ENCODE measurements around the gene FSTL1.

Gene FSTL1

GRCh38 chr3:120404876-120405275 is 45.9 kb downstream of the FSTL1 start:
- Histone ChIP-seq H3K4me3 (ENCODE audit: low read depth, low read length) (no peak overlapping the region), H3K36me3 (ENCODE audit: control insufficient read depth in 2 of 2, insufficient read depth in 1 of 2, low read length in 2 of 2) (peaks cover 11 to 98% of the 10 kb centered on the region in 2 experiments), H3K9me3 (ENCODE audit: control insufficient read depth, insufficient read depth, low read depth, low read length) (no peaks in the 10 kb centered on the region), H3K27ac (ENCODE audit: extremely low read depth, low read depth, low read length) (no peak overlapping the region), H3K4me1 (ENCODE audit: control insufficient read depth, insufficient read depth, low read length) (no peaks in the 10 kb centered on the region)
- CTCF ChIA-PET = interaction anchor here (1.0 to 1.8 kb wide), 2 partner anchors 12 to 161 kb away, joined by 3 to 10 read pairs; no protein-coding TSS in a partner anchor
- POLR2A ChIA-PET = no interaction called here
- TF ChIP-seq INSM2 (tag by site-specific recombination; IDR thresholded peaks at IDR 0.05) (no peak), ZNF624 (tag by site-specific recombination; IDR thresholded peaks at IDR 0.05) (no peak)

DNA sequence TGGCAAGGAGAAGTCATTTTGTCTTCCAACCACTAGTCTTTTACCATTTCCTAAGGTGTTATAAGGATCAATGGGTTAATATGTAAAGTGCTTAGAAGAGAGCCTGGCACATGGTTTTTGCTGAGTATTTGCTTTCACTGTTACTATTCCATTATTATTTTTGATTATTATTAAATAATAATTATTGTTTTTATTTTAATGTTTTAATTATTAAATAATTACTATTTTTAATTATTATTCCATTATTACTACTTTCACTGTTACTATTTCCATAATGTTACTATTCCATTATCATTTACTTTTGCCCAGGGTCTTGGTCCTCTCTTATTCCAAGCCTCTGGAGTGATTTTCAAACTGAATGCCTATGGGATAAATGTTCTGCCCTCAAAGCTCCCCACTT is 48.5 kb downstream of the FSTL1 start:
- Histone ChIP-seq H3K4me1 (ENCODE audit: control insufficient read depth, insufficient read depth, low read length) (no peaks in the 10 kb centered on the region), H3K9me3 (ENCODE audit: control insufficient read depth, insufficient read depth, low read depth, low read length) (no peaks in the 10 kb centered on the region), H3K4me3 (ENCODE audit: low read depth, low read length) (no peak overlapping the region), H3K27ac (ENCODE audit: extremely low read depth, low read depth, low read length) (no peak overlapping the region), H3K36me3 (ENCODE audit: control insufficient read depth in 2 of 2, insufficient read depth in 1 of 2, low read length in 2 of 2) (peaks cover 17 to 98% of the 10 kb centered on the region in 2 experiments)
- no peak for TF ChIP-seq ZNF404 (tag by site-specific recombination; IDR thresholded peaks at IDR 0.05)
- no peak for TF ChIP-seq ZNF658 (tag by site-specific recombination; IDR thresholded peaks at IDR 0.05)
- TF ChIP-seq ZIC2 (tag by site-specific recombination; IDR thresholded peaks at IDR 0.05) = no peak
- TF ChIP-seq, protein P1, sequence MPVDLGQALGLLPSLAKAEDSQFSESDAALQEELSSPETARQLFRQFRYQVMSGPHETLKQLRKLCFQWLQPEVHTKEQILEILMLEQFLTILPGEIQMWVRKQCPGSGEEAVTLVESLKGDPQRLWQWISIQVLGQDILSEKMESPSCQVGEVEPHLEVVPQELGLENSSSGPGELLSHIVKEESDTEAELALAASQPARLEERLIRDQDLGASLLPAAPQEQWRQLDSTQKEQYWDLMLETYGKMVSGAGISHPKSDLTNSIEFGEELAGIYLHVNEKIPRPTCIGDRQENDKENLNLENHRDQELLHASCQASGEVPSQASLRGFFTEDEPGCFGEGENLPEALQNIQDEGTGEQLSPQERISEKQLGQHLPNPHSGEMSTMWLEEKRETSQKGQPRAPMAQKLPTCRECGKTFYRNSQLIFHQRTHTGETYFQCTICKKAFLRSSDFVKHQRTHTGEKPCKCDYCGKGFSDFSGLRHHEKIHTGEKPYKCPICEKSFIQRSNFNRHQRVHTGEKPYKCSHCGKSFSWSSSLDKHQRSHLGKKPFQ (tag by site-specific recombination; IDR thresholded peaks at IDR 0.05) = no peak
- TF ChIP-seq ZNF335 (tag by site-specific recombination; conservative IDR thresholded peaks at IDR 0.05) = no peak
- TF ChIP-seq ZBTB11 (tag by site-specific recombination; conservative IDR thresholded peaks at IDR 0.05; ENCODE audit: low read depth) = no peak
- no peak for TF ChIP-seq ZNF274 (IDR thresholded peaks at IDR 0.05; ENCODE audit: low read length)
- TF ChIP-seq ZNF274 (tag by site-specific recombination; IDR thresholded peaks at IDR 0.05; ENCODE audit: borderline replicate concordance) = no peak
- TF ChIP-seq PRDM1 (tag by site-specific recombination; IDR thresholded peaks at IDR 0.05) = no peak
- no peak for TF ChIP-seq SALL2 (tag by site-specific recombination; IDR thresholded peaks at IDR 0.05; ENCODE audit: borderline replicate concordance)
- no peak for TF ChIP-seq SETDB1 (IDR thresholded peaks at IDR 0.05; ENCODE audit: insufficient read length, low read length)
- no peak for TF ChIP-seq ZNF214 (tag by site-specific recombination; IDR thresholded peaks at IDR 0.05; ENCODE audit: borderline replicate concordance)
- no peak for TF ChIP-seq SP7 (tag by site-specific recombination; IDR thresholded peaks at IDR 0.05)
- no peak for TF ChIP-seq ZNF514 (tag by site-specific recombination; IDR thresholded peaks at IDR 0.05)
- TF ChIP-seq ZNF660 (tag by site-specific recombination; IDR thresholded peaks at IDR 0.05) = no peak
- ChIA-PET CTCF (no interaction called here), POLR2A (no interaction called here)
